ENCODE results near the gene FUCA2.

The FUCA2 gene

DNA sequence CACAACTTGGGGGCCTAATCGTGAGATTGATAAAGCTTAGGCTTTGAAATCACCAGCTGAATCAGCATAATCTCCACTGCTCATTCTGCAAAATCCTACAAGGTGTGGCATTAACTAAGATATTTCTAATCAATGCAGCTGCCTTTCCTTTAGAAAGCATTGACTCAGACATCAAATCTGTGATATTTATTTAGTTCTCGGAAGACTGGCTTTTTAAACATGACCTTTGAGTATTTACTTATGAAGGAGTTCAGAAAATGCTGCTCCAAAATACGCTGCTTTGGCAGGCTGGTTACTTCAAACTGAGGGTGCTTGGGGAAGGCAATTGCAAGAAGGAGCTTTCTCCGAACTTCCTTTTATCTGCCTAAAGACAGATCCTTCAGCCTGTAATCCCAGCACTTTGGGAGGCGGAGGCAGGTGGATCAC is 23.7 kb upstream of the FUCA2 start:
- no peak overlapping the region for H3K4me3 ChIP-seq (ENCODE audit: low read length)
- no peak overlapping the region for H3K27ac ChIP-seq (ENCODE audit: low read length)
- peaks cover 5% of the 10 kb centered on the region for H3K4me1 ChIP-seq (ENCODE audit: insufficient read depth, low read length)
- H3K36me3 ChIP-seq (ENCODE audit: insufficient read depth, low read depth, low read length): no peaks in the 10 kb centered on the region
- H3K9ac ChIP-seq (ENCODE audit: low read depth, low read length): no peak overlapping the region
- H3K27me3 ChIP-seq (ENCODE audit: insufficient read depth, low read length): peaks cover 68% of the 10 kb centered on the region
- no peaks in the 10 kb centered on the region for H3K9me3 ChIP-seq (ENCODE audit: insufficient read depth, low read depth, low read length)

DNA sequence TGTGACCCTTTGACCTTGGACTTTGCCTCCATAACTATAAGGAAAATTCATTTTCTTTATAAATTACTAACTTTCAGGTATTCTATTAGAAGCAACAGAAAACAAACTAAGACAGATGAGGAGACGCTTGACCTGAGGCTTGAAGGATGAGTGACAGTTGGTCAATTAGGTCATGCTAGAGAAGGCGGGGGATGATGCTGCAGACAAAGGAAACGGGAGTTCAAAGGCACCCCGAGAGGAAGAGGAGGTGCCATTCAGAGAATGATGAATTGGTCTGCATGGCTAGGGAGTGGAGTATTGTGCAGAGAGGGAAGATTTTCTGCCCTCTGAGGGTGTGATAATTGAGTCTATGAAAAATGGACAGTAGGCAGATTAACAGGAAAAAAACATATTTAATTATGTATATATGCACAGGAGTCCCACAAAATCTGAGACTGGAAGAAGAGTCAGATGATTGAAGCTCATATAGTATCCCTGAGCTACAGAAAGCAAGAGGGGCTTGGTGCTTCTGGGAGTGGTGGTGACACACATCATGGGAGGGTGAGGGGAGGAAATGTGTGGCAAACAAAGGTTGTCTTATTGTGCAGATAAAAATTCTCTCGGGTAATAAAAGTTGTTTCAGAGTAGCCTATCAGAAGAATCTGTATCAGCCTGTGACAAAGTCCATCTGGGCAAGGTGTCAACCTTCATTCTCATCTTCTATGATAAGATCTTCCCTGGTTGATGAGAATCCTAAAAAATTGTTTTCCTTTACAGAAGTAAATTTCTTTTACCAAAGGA is 20.4 kb upstream of the FUCA2 start:
- no peaks in the 10 kb centered on the region for H3K4me1 ChIP-seq (ENCODE audit: insufficient read depth, low read length)
- H3K27ac ChIP-seq (ENCODE audit: low read length): no peak overlapping the region
- H3K9ac ChIP-seq (ENCODE audit: low read depth, low read length): no peak overlapping the region
- H3K4me3 ChIP-seq (ENCODE audit: low read length): no peak overlapping the region
- peaks cover 39% of the 10 kb centered on the region for H3K27me3 ChIP-seq (ENCODE audit: insufficient read depth, low read length)
- no peaks in the 10 kb centered on the region for H3K9me3 ChIP-seq (ENCODE audit: insufficient read depth, low read depth, low read length)
- H3K36me3 ChIP-seq (ENCODE audit: insufficient read depth, low read depth, low read length): no peaks in the 10 kb centered on the region

DNA sequence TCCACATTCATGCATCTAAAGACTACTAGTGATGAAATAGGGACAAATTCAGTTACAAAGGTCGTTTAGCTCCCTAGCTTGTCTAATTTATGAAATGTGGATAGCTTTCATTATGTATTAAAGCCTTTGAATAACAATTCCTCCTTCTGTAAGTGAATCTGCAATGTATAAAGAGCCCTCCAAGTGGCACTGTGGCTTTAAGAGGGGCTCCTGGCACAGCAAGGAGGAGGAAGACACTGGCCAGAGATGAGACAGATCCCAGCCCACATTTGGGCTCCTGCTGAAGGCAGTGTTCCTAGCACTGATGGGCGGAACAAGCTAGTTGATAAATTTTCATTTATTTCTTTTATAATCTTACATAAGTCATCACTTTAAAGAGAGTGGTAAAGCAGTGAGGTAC is 17.6 kb upstream of the FUCA2 start:
- Histone ChIP-seq H3K9me3 (ENCODE audit: insufficient read depth, low read depth, low read length) (no peaks in the 10 kb centered on the region), H3K27me3 (ENCODE audit: insufficient read depth, low read length) (peaks cover 14% of the 10 kb centered on the region; the same call in 1 of the 2 replicates), H3K27ac (ENCODE audit: low read length) (no peak overlapping the region), H3K4me3 (ENCODE audit: low read length) (no peak overlapping the region), H3K9ac (ENCODE audit: low read depth, low read length) (no peak overlapping the region), H3K4me1 (ENCODE audit: insufficient read depth, low read length) (no peaks in the 10 kb centered on the region), H3K36me3 (ENCODE audit: insufficient read depth, low read depth, low read length) (no peaks in the 10 kb centered on the region)

DNA sequence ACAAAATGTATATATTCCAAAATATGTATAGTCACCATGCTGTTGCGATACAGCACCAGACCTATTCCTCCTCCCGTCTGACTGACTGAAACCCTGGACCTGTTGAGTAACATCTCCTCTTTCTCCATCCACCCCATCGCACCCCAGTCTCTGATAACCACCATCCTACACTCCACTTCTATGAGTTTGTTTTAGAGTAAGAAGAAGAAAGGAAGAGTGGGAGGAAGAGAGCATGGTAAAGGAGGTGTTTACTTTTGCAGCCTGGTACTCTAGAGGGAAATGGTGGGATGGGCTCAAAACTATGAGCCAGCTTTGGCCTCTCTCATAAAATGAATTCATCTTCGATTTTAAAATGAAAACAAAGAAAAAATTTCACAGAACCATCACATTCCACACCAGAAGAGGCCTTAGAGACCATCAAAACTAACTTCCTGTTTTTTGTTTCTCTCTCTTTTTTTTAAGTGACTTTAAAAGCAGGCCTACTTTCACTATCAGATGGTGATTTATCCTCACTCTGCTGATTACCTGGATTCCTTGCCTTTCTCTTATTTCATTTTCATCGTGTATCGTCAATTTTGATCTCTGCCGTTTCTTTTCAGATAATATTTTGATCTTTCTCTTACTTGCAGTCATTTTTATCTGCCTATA is 16.8 kb upstream of the FUCA2 start:
- H3K27me3 ChIP-seq (ENCODE audit: insufficient read depth, low read length): peaks cover 7% of the 10 kb centered on the region; the same call in 1 of the 2 replicates
- H3K9me3 ChIP-seq (ENCODE audit: insufficient read depth, low read depth, low read length): no peaks in the 10 kb centered on the region
- H3K4me1 ChIP-seq (ENCODE audit: insufficient read depth, low read length): no peaks in the 10 kb centered on the region
- H3K27ac ChIP-seq (ENCODE audit: low read length): no peak overlapping the region
- H3K4me3 ChIP-seq (ENCODE audit: low read length): no peak overlapping the region
- no peak overlapping the region for H3K9ac ChIP-seq (ENCODE audit: low read depth, low read length)
- no peaks in the 10 kb centered on the region for H3K36me3 ChIP-seq (ENCODE audit: insufficient read depth, low read depth, low read length)

DNA sequence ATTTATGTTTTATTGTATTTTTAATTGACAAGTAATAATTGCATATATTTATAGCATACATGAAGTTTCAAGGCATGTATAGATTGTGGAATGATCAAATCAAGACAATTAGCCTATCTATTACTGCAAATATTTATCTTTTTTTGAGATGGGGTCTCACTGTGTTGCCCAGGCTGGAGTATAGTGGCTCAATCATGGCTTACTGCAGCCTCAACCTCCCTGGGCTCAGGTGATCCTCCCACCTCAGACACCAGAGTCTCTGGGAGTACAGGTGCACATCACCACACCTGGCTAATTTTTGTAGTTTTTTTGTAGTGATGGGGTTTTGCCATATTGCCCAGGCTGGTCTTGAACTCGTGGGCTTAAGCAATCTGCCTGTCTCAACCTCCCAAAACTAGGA is 16.2 kb upstream of the FUCA2 start:
- no peak overlapping the region for H3K27ac ChIP-seq (ENCODE audit: low read length)
- no peak overlapping the region for H3K9ac ChIP-seq (ENCODE audit: low read depth, low read length)
- H3K27me3 ChIP-seq (ENCODE audit: insufficient read depth, low read length): 0 out of 2 replicates have a peak, but pooled peaks cover 1% of the 10 kb centered on the region
- H3K9me3 ChIP-seq (ENCODE audit: insufficient read depth, low read depth, low read length): no peaks in the 10 kb centered on the region
- H3K4me1 ChIP-seq (ENCODE audit: insufficient read depth, low read length): no peaks in the 10 kb centered on the region
- no peaks in the 10 kb centered on the region for H3K36me3 ChIP-seq (ENCODE audit: insufficient read depth, low read depth, low read length)
- H3K4me3 ChIP-seq (ENCODE audit: low read length): no peak overlapping the region

DNA sequence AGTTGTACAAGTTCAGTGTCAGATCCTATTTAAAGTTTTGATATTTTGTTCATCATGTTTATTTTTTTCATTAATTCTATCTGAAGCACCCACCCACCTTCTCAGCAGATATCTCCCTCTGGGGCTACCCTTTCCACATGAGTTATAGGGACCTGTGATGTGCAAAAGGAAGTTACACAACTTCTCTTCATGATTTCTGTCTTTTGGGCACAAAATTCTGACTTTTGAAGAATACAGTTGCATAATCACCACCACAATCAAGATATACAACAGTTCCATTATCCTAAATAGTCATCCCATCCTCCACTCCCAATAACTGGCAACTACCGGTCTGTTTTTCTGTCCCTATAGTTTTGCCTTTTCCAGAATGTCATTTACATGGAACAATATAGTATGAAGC is 13.8 kb upstream of the FUCA2 start:
- Histone ChIP-seq H3K9ac (ENCODE audit: low read depth, low read length) (no peak overlapping the region), H3K36me3 (ENCODE audit: insufficient read depth, low read depth, low read length) (no peaks in the 10 kb centered on the region), H3K4me3 (ENCODE audit: low read length) (no peak overlapping the region), H3K27ac (ENCODE audit: low read length) (no peak overlapping the region), H3K4me1 (ENCODE audit: insufficient read depth, low read length) (no peaks in the 10 kb centered on the region), H3K27me3 (ENCODE audit: insufficient read depth, low read length) (no peaks in the 10 kb centered on the region), H3K9me3 (ENCODE audit: insufficient read depth, low read depth, low read length) (no peaks in the 10 kb centered on the region)

DNA sequence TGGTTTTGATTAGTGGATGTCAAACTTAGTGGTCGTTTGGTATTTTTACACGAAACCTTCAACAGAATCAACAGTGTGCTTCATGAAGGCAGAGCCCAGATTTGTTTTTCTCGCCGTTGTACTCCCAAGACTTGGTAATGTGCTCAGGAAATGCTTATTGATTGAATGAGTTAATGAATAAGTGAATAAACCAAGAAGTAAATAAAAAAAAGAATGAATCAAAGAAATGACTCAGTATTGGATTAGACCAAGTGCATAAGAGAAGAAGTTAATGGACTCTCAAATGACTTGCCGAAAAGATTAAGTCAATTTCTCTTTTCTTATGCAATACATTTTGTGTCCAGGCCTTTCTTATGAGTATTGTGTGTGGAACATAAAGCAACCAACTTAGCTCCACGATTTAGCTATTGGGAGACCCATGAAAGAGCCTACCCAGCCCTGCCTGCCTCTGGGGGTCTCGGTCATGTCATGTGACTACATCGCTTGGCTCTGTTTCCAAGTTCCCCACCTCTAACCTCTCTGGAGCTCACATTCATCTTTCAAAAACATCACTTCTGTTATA is 10.6 kb upstream of the FUCA2 start:
- Histone ChIP-seq H3K4me1 (ENCODE audit: insufficient read depth, low read length) (peaks cover 2% of the 10 kb centered on the region; the same call in 1 of the 2 replicates), H3K27ac (ENCODE audit: low read length) (no peak overlapping the region), H3K36me3 (ENCODE audit: insufficient read depth, low read depth, low read length) (no peaks in the 10 kb centered on the region), H3K27me3 (ENCODE audit: insufficient read depth, low read length) (peaks cover 25% of the 10 kb centered on the region), H3K9ac (ENCODE audit: low read depth, low read length) (no peak overlapping the region), H3K9me3 (ENCODE audit: insufficient read depth, low read depth, low read length) (no peaks in the 10 kb centered on the region), H3K4me3 (ENCODE audit: low read length) (no peak overlapping the region)

DNA sequence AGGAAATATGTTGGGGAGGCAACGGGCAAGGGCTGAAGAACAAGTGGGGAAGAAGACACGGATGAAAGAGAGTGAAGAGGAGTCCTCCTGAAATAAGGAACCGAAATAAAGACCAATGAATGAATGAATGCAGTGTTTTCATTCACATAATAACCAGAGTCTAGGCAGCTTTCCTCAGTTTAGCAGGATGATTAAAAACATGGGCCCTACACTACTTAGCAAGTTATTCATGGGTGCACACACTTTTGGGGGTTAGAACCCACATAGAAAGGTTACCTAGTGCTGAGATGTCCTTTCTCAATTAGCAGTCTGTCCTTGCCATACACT is 5.9 kb upstream of the FUCA2 start:
- Histone ChIP-seq H3K27ac (ENCODE audit: low read length) (no peak overlapping the region), H3K9ac (ENCODE audit: low read depth, low read length) (no peak overlapping the region), H3K36me3 (ENCODE audit: insufficient read depth, low read depth, low read length) (no peaks in the 10 kb centered on the region), H3K9me3 (ENCODE audit: insufficient read depth, low read depth, low read length) (no peaks in the 10 kb centered on the region), H3K27me3 (ENCODE audit: insufficient read depth, low read length) (peaks cover 57% of the 10 kb centered on the region), H3K4me3 (ENCODE audit: low read length) (no peak overlapping the region), H3K4me1 (ENCODE audit: insufficient read depth, low read length) (peaks cover 10% of the 10 kb centered on the region; the same call in 1 of the 2 replicates)

DNA sequence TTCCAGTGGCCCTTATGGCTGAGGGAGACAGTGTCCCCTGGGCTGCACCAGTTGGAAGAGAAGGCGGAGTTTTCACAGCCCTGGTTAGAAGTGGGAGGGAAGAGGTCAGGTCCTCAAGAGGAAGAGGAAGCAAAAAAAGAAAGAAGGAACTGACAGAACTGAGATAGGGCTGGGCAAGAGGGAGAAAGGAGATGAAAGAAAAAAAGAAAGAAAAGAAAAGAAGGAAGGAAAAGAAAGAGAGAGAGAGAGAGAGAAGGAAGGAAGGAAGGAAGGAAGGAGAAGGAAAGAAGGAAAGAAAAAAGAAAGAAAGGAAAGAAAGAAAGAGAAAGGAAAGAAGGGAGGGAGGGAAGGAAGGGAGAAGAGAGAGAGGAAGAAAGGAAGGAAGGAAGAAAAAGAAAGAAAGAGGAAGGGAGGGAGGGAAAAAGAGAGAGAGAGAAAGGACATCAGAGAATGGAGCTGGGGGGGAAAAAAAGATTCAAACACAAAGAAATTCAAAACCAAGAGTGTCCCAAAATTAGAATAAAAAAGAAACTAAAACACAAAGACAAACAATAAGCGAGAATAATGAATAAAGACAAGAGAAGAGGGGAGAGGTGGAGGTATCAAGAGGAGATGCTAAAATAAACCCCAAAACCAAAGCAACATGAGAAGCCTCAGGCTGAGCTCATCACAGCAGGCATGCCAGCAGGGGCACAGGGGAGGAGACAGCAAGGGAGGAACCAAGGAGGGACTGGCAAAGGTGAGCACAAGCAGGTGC is 5.3 kb upstream of the FUCA2 start:
- no peak overlapping the region for H3K4me3 ChIP-seq (ENCODE audit: low read length)
- H3K4me1 ChIP-seq (ENCODE audit: insufficient read depth, low read length): peaks cover 12% of the 10 kb centered on the region; the same call in 1 of the 2 replicates
- no peak overlapping the region for H3K27ac ChIP-seq (ENCODE audit: low read length)
- peaks cover 57% of the 10 kb centered on the region for H3K27me3 ChIP-seq (ENCODE audit: insufficient read depth, low read length)
- H3K36me3 ChIP-seq (ENCODE audit: insufficient read depth, low read depth, low read length): no peaks in the 10 kb centered on the region
- H3K9ac ChIP-seq (ENCODE audit: low read depth, low read length): no peak overlapping the region
- no peaks in the 10 kb centered on the region for H3K9me3 ChIP-seq (ENCODE audit: insufficient read depth, low read depth, low read length)

DNA sequence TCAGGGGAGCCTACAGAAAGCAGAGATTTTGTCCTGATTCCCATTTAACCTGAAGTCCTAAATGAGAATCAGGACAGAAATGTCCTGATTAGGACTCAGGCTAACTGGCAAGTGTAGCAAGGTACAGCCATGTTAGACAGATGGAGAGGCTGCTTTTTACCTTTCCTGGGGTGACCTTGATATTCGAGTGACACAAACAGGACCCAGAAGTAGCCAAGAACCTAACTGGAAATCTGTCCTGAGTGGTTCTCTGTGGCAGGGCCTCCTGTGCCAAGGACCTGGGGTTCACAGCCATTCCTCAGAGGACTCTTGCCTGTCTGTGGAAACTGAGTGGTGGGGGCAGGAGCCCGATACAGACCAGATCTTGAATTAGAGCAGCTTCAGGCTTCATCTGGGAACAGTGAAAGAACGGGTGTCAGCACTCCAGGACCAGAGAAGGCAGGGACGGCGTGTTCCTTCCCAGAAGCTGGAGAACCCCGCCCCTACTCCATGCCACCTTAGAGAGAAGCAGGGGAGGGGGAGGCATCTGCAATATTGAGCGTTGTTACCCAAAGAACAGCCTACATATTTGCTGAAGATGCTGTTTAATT is 4.3 kb upstream of the FUCA2 start:
- Histone ChIP-seq H3K27ac (ENCODE audit: low read length) (no peak overlapping the region), H3K9me3 (ENCODE audit: insufficient read depth, low read depth, low read length) (no peaks in the 10 kb centered on the region), H3K36me3 (ENCODE audit: insufficient read depth, low read depth, low read length) (no peaks in the 10 kb centered on the region), H3K9ac (ENCODE audit: low read depth, low read length) (no peak overlapping the region), H3K4me1 (ENCODE audit: insufficient read depth, low read length) (peaks cover 15% of the 10 kb centered on the region; the same call in 1 of the 2 replicates), H3K4me3 (ENCODE audit: low read length) (no peak overlapping the region), H3K27me3 (ENCODE audit: insufficient read depth, low read length) (peaks cover 57% of the 10 kb centered on the region)

DNA sequence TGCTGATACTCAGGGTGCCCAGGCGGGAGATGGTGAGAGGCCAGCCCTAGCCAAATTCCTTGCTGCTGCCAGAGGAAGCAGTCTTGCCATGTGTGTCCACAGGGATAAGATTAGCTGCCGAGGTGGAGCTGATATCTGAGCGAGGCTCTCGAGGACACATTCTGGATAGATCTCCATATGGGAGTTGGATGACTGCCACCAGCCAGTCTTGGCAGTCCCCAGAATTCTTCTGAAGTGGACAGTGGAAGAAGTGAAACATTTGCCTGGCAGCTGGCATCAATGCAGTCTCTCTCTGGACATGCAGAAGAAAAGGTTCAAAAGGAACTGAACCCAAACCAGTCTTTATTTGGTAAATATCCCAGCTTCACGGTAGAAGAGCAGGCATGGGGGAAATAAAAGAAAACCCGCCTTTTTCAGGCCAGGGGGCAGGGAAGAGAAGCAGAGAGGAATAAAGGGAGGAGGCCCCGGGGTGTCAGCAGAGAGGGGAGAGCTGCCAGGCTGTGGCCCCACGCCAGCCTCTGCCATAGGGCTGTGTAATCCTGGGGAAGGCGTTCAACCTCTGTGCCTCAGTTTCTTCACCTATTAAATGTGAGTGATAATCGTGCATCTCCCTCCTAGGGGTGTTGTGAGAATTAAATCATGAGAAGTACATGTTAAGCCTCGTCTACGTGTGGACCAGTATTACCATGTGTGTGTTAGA is 3.7 kb upstream of the FUCA2 start:
- Histone ChIP-seq H3K4me3 (ENCODE audit: low read length) (no peak overlapping the region), H3K4me1 (ENCODE audit: insufficient read depth, low read length) (peaks cover 15% of the 10 kb centered on the region; the same call in 1 of the 2 replicates), H3K9ac (ENCODE audit: low read depth, low read length) (no peak overlapping the region), H3K36me3 (ENCODE audit: insufficient read depth, low read depth, low read length) (no peaks in the 10 kb centered on the region), H3K9me3 (ENCODE audit: insufficient read depth, low read depth, low read length) (no peaks in the 10 kb centered on the region), H3K27me3 (ENCODE audit: insufficient read depth, low read length) (peaks cover 57% of the 10 kb centered on the region), H3K27ac (ENCODE audit: low read length) (no peak overlapping the region)

All from iPS-20b (cell line).